Activated CD4-positive, alpha-beta memory T cell treated with anti-CD3 and anti-CD28 coated beads, Interleukin-2, amount 10 ng/mL, durations not matched to agents 7 days and 5 days (primary cell): ENCODE results near the gene LIPE. TPM values are rescaled to one million over a fixed set of nuclear protein-coding genes. Genes with fewer than 3 reads are reported as not detected.

Experiments
- CTCF ChIA-PET: fragments of 350-600 bp; sonication (Branson Sonifier 250); formaldehyde crosslinking; loops from one replicate; lab custom pipeline; 2021; ENCODE audit warnings: antibody characterized with exemption, inconsistent platforms; lab: Charles Lee
- POLR2A ChIA-PET: fragments of 350-600 bp; sonication (Branson Sonifier 250); formaldehyde crosslinking; loops from one replicate; lab custom pipeline; 2021; ENCODE audit warnings: antibody characterized with exemption; lab: Charles Lee
- DNase-seq: peaks from one replicate; pipeline ENCODE4 v3.0.0-alpha.2; 2020
- H3K27ac Mint-ChIP-seq: one replicate; pipeline ENCODE4 v1.8.0; 2021; ENCODE audit warnings: mild to moderate bottlenecking, mixed read lengths
- H3K27me3 Mint-ChIP-seq: one replicate; pipeline ENCODE4 v1.8.0; 2021; ENCODE audit warnings: mixed read lengths
- H3K36me3 Mint-ChIP-seq: one replicate; pipeline ENCODE4 v1.8.0; 2021; ENCODE audit warnings: low read depth, mixed read lengths
- H3K4me1 Mint-ChIP-seq: one replicate; pipeline ENCODE4 v1.8.0; 2021; ENCODE audit warnings: mixed read lengths
- H3K4me3 Mint-ChIP-seq: one replicate; pipeline ENCODE4 v1.8.0; 2021; ENCODE audit warnings: mild to moderate bottlenecking, mixed read lengths
- H3K9me3 Mint-ChIP-seq: one replicate; pipeline ENCODE4 v1.8.0; 2021; ENCODE audit warnings: mixed read lengths
- total RNA-seq, 2 experiments: library from RNA; stranded (reverse); gene quantifications; one replicate each; pipeline ENCODE4 v1.2.3, GENCODE V29; 2021

The LIPE gene
- total RNA-seq, 2 experiments from 2014 or later = 34.7 to 37.2 TPM

DNA sequence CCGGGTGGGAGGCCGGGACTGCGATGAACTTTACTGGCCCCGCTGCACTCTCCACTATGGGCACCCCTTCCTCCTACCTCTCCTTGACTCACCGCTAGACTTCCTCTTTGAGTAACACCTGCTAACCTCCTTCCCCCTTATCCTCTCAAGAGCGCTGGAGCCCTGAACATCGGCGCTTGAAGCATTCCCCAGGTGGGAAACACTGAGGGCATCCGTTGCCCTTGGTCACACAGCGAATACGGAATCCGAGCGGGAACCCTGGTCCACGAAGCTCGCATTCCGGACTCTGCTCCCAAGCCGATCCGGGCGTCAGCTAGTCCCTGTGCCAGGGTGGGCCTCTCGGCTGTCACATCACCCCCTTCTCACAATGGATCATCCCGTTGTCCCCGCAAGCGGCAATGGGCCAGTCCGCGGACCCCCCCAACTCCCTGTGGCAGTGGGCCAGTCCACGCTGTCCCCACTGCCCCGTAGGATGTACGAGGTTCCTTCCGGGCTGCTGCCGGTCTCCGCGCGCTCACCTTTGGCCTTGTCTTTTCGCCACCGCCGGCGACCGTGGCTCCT is 4.2 kb downstream of the LIPE start:
- Mint-ChIP-seq H3K36me3 (peaks cover 4% of the 10 kb centered on the region), H3K4me1 (peaks cover 42% of the 10 kb centered on the region), H3K27ac (peak overlapping the region; percentile 85), H3K27me3 (peaks cover 4% of the 10 kb centered on the region), H3K9me3 (no peaks in the 10 kb centered on the region), H3K4me3 (peak overlapping the region; percentile 87)
- DNase-seq = peak; percentile 39
- ChIA-PET CTCF (interaction anchor here (1.0 to 3.6 kb wide), 13 partner anchors 10 to 314 kb away, joined by 3 to 26 read pairs (median 8); partner anchors contain the start of gene CEACAM1), POLR2A (interaction anchor here (0.6 to 2.7 kb wide), 6 partner anchors 11 to 105 kb away, joined by 3 to 20 read pairs (median 4); partner anchors contain the start of gene CEACAM1)

DNA sequence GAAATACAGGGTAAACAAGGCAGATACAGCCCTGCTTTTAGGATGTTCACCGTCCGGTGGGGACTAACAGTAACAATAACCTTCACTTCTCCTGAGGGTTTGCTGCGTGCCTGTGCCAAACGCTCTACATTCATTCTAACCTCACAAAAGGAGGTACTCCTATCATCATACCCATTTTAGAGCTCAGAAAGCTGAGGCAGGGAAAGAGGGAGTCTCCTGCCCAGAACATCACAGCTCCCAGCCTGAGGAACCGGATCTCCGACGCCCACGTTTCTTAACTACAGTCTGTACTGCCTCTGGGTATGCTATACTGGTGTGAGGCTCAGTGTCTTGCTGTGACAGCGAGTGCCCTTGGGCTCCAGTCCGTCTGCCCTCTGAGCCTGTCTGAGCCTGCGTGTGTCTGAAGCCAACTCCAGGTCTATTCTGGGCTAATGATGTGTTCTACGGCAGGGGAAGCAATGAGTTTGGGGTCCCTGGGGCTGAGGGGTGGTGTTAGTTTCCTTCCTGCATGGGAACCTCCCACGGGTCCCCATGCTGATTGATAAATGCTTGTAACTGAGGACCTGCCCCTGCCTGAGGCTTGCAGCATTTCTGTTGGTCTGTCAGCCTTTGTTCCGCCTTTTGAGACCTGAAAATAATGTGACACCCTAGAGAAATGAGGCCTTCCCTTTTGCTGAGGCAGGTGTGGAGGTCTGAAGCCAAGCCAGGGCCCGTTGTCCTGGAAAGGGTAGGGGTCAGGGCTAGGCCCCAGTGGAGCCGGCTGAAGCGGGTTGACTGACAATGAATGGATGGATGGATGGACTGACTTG is 4.9 kb downstream of the LIPE start:
- Mint-ChIP-seq H3K36me3 (peaks cover 4% of the 10 kb centered on the region), H3K4me1 (peaks cover 42% of the 10 kb centered on the region), H3K27ac (peak overlapping the region; percentile 85), H3K4me3 (peak overlapping the region; percentile 87), H3K9me3 (no peaks in the 10 kb centered on the region), H3K27me3 (peaks cover 4% of the 10 kb centered on the region)
- CTCF ChIA-PET = interaction anchor here (1.2 to 2.3 kb wide), 6 partner anchors 9 to 106 kb away, joined by 3 to 19 read pairs (median 8); partner anchors contain the start of gene CEACAM1
- no peak for DNase-seq
- POLR2A ChIA-PET = interaction anchor here (0.6 to 2.7 kb wide), 5 partner anchors 12 to 93 kb away, joined by 3 to 20 read pairs (median 5); no protein-coding TSS in a partner anchor

DNA sequence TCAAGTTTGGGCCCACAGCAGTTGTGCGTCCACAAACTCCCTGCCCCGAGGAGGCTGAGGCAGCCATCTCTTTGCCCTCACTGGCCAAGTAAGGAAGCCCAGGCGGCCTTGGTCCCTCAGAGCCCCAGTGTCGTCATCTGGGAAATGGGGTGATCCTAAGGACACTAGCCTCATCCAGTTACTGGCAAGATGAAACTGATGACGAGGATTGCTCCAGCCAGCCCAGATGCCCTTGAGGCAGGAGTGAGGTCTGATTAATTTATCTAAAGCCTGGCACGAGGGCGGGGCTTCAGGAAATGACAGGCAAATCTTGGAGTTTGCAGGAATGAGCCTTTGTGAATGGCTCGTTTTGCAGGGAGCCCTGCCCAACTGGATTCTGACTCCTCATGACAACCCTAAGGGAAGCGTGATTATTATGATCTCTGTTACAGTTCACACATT is 5.6 kb downstream of the LIPE start:
- ChIA-PET POLR2A (no interaction called here), CTCF (interaction anchor here (1.2 to 2.7 kb wide), 5 partner anchors 17 to 313 kb away, joined by 4 to 18 read pairs (median 4); no protein-coding TSS in a partner anchor)
- no peaks in the 10 kb centered on the region for H3K9me3 Mint-ChIP-seq
- DNase-seq = no peak
- peak overlapping the region; percentile 87 for H3K4me3 Mint-ChIP-seq
- no peak overlapping the region for H3K27ac Mint-ChIP-seq
- H3K36me3 Mint-ChIP-seq = peaks cover 4% of the 10 kb centered on the region
- peaks cover 4% of the 10 kb centered on the region for H3K27me3 Mint-ChIP-seq
- peaks cover 42% of the 10 kb centered on the region for H3K4me1 Mint-ChIP-seq

DNA sequence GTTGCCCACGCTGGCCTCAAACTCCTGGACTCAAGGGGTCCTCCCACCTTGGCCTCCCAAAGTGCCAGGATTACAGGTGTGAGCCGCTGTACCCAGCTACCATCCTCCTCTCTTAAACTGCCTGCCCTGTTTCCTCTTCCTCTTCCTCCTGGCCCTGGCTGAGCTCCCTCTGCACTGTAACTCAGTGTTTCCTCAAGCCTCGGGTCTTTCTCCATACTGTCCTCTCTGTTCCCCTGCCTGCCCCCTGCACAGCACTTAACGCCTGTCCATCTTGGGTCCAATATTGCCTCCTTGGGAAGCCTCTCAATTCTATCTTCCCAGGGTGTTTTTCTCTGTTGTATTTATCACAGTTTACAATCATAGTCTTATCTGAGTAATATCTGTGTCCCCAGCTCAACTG is 6.1 kb downstream of the LIPE start:
- POLR2A ChIA-PET = no interaction called here
- peaks cover 42% of the 10 kb centered on the region for H3K4me1 Mint-ChIP-seq
- H3K27ac Mint-ChIP-seq = peak overlapping the region; percentile 18
- no peak overlapping the region for H3K4me3 Mint-ChIP-seq
- H3K27me3 Mint-ChIP-seq = peaks cover under 1% of the 10 kb centered on the region
- H3K36me3 Mint-ChIP-seq = peaks cover 4% of the 10 kb centered on the region
- H3K9me3 Mint-ChIP-seq = no peaks in the 10 kb centered on the region
- CTCF ChIA-PET = interaction anchor here (1.2 to 4.3 kb wide), 9 partner anchors 13 to 312 kb away, joined by 4 to 35 read pairs (median 8); partner anchors contain the start of gene CEACAM1
- no peak for DNase-seq

- H3K4me3 Mint-ChIP-seq = no peak overlapping the region
- ChIA-PET POLR2A (interaction anchor here (0.9 to 1.4 kb wide), 5 partner anchors 14 to 109 kb away, joined by 3 to 4 read pairs (median 3); no protein-coding TSS in a partner anchor), CTCF (interaction anchor here (0.6 to 4.3 kb wide), 21 partner anchors 12 to 1162 kb away, joined by 3 to 35 read pairs (median 6); partner anchors contain the start of genes CEACAM1 and POU2F2)
- H3K27me3 Mint-ChIP-seq = no peaks in the 10 kb centered on the region
- H3K9me3 Mint-ChIP-seq = no peaks in the 10 kb centered on the region
- peak; percentile 85 for DNase-seq
- H3K27ac Mint-ChIP-seq = peak overlapping the region; percentile 49
- H3K36me3 Mint-ChIP-seq = peaks cover 4% of the 10 kb centered on the region
- peaks cover 42% of the 10 kb centered on the region for H3K4me1 Mint-ChIP-seq
Measured at GRCh38 chr19:42420055-42420544, 7.1 kb downstream of the LIPE start.

GRCh38 chr19:42419309-42419708 is 7.9 kb downstream of the LIPE start:
- Mint-ChIP-seq H3K27ac (no peak overlapping the region), H3K4me3 (no peak overlapping the region), H3K4me1 (peaks cover 40% of the 10 kb centered on the region), H3K9me3 (no peaks in the 10 kb centered on the region), H3K36me3 (peaks cover 4% of the 10 kb centered on the region), H3K27me3 (no peaks in the 10 kb centered on the region)
- POLR2A ChIA-PET = interaction anchor here (1.0 to 1.4 kb wide), 4 partner anchors 19 to 110 kb away, joined by 3 to 4 read pairs (median 4); no protein-coding TSS in a partner anchor
- no peak for DNase-seq
- CTCF ChIA-PET = interaction anchor here (1.1 to 4.3 kb wide), 10 partner anchors 12 to 110 kb away, joined by 3 to 35 read pairs (median 10); partner anchors contain the start of gene CEACAM1

DNA sequence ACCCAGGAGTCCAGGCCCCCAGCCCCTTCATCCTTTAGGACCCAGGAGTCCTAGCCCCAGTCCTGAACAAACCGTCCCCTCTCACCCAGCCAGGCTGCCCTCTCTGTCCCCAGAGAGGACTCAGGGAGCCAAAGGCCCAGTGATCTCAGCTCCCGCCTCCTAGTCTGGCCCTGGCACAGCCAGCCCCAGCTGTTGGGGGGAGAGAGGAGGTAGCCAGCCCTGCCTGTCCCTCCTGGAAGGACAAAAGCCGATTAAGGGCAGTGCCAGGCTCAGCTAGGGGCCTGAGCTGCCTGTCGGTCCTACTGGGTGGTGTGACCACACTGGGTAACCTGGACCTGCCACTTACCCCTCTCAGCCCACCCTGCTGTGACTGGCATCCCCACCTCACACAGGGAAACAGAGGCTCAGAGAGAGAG is 14.5 kb downstream of the LIPE start:
- H3K36me3 Mint-ChIP-seq = peaks cover 14% of the 10 kb centered on the region
- H3K27me3 Mint-ChIP-seq = no peaks in the 10 kb centered on the region
- H3K4me3 Mint-ChIP-seq = no peak overlapping the region
- peaks cover 3% of the 10 kb centered on the region for H3K4me1 Mint-ChIP-seq
- POLR2A ChIA-PET = interaction anchor here (1.0 kb wide), 1 partner anchor 15 kb away, joined by 4 read pairs; no protein-coding TSS in a partner anchor
- DNase-seq = no peak
- H3K27ac Mint-ChIP-seq = no peak overlapping the region
- no peaks in the 10 kb centered on the region for H3K9me3 Mint-ChIP-seq
- CTCF ChIA-PET = interaction anchor here (1.1 kb wide), 1 partner anchor 10 kb away, joined by 3 read pairs; no protein-coding TSS in a partner anchor

DNA sequence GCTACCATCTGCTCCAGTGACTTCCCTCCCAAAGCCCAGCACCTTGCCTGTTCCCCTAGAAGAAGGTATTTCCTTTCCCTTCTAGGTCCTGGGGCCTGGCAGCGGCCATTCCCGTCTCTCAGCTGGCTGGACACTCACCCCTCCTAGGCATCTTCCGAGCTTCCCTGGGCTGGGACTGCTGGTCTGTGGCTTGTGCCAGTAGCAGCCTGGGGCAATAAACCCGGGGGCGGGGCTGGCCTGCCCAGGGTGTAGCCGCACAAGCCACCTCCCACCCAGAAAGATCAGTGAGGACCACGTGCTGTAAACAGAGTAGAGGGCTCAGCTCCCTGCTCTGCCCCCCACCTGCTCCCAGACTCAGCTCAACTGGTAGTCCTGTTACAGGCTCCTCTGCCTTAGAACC is 15.0 kb downstream of the LIPE start:
- no peak for DNase-seq
- no peaks in the 10 kb centered on the region for H3K9me3 Mint-ChIP-seq
- H3K27ac Mint-ChIP-seq = no peak overlapping the region
- no peaks in the 10 kb centered on the region for H3K27me3 Mint-ChIP-seq
- peaks cover 3% of the 10 kb centered on the region for H3K4me1 Mint-ChIP-seq
- ChIA-PET CTCF (no interaction called here), POLR2A (interaction anchor here (1.0 kb wide), 1 partner anchor 15 kb away, joined by 4 read pairs; no protein-coding TSS in a partner anchor)
- peaks cover 16% of the 10 kb centered on the region for H3K36me3 Mint-ChIP-seq
- no peak overlapping the region for H3K4me3 Mint-ChIP-seq

- Mint-ChIP-seq H3K9me3 (no peaks in the 10 kb centered on the region), H3K4me3 (no peak overlapping the region), H3K27me3 (no peaks in the 10 kb centered on the region), H3K4me1 (peaks cover 3% of the 10 kb centered on the region), H3K36me3 (peaks cover 21% of the 10 kb centered on the region), H3K27ac (no peak overlapping the region)
- DNase-seq = no peak
- POLR2A ChIA-PET = interaction anchor here (0.8 kb wide), 1 partner anchor 10 kb away, joined by 4 read pairs; no protein-coding TSS in a partner anchor
- CTCF ChIA-PET = no interaction called here
Measured at GRCh38 chr19:42411581-42412178, 15.5 kb downstream of the LIPE start.

GRCh38 chr19:42410371-42410770 is 16.8 kb downstream of the LIPE start:
- Mint-ChIP-seq H3K27ac (no peak overlapping the region), H3K4me1 (peaks cover 3% of the 10 kb centered on the region), H3K4me3 (no peak overlapping the region), H3K27me3 (no peaks in the 10 kb centered on the region), H3K36me3 (peaks cover 27% of the 10 kb centered on the region), H3K9me3 (no peaks in the 10 kb centered on the region)
- ChIA-PET POLR2A (no interaction called here), CTCF (no interaction called here)
- no peak for DNase-seq

DNA sequence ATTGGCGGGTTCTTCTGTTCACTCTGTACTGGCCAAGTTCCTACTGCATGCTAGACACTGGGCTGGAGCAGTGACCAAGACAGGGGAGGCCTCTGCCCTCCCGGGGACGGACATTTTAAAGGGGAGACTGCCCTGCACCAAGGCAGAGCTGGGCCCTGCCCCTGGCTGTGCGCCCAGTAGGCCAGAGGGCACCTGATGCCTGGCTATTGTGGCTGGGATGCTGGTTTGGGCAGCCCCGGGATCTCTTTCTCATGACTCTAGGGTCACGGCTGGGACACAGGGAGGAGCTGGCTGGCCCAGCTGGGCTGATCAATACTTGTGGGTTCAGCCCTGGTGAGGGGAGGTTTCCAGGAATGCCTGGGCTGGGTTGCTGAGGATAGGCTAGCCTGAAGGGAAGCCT is 17.7 kb downstream of the LIPE start:
- Mint-ChIP-seq H3K4me3 (no peak overlapping the region), H3K27me3 (no peaks in the 10 kb centered on the region), H3K9me3 (no peaks in the 10 kb centered on the region), H3K27ac (no peak overlapping the region), H3K4me1 (peaks cover 3% of the 10 kb centered on the region), H3K36me3 (peaks cover 33% of the 10 kb centered on the region)
- POLR2A ChIA-PET = no interaction called here
- CTCF ChIA-PET = no interaction called here
- no peak for DNase-seq

- CTCF ChIA-PET = interaction anchor here (1.8 kb wide), 1 partner anchor 12 kb away, joined by 6 read pairs; no protein-coding TSS in a partner anchor
- peaks cover 39% of the 10 kb centered on the region for H3K36me3 Mint-ChIP-seq
Measured at GRCh38 chr19:42407816-42408175, 19.4 kb downstream of the LIPE start.

More at GRCh38 chr19:42407816-42408175, 19.4 kb downstream of the LIPE start:
- Mint-ChIP-seq H3K27ac (no peak overlapping the region), H3K27me3 (no peaks in the 10 kb centered on the region), H3K9me3 (no peaks in the 10 kb centered on the region), H3K4me1 (peaks cover 3% of the 10 kb centered on the region), H3K4me3 (no peak overlapping the region)
- POLR2A ChIA-PET = no interaction called here
- DNase-seq = no peak
